ENCODE results near the gene ZNF311.

The ZNF311 gene

GRCh38 chr6:29005183-29005885 lies at the start of gene ZNF311:
TSS of gene ZNF311 (minus strand) at chr6:29005315. CDS start at chr6:29003954, 1,361 bp downstream.
- H3K4me3 ChIP-seq (ENCODE audit: low read length): peak within 1 kb of the TSS; percentile 61
- DNase-seq (ENCODE audit: low read depth): peak; percentile 77

DNA sequence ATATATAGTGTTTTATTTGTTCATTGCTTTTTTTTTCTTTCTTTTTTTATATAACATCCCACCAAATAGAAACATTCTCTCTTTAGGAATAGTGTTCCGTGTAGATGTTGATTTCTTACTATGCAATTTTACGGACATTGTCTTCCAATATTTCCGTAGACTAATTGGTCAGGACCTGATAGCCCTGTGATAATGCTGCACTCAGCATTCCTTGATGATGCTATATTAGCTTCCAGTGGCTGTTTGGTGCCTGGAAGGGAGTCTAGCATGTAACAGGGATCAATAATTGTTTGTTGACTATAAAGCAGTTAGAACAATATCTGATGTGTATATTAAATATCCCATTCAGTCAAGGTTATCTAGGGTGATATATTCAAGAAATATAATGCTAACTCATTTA lies 46.6 kb upstream of the ZNF311 start:
- no peak overlapping the region for H3K4me3 ChIP-seq (ENCODE audit: low read length)
- DNase-seq (ENCODE audit: low read depth): no peak
- TF ChIP-seq CTCF (IDR thresholded peaks at IDR 0.05; ENCODE audit: insufficient read depth, low read depth, low read length, missing control alignments): no peak

More at GRCh38 chr6:29005183-29005885, at the start of gene ZNF311:
- no peak for TF ChIP-seq CTCF (IDR thresholded peaks at IDR 0.05; ENCODE audit: insufficient read depth, low read depth, low read length, missing control alignments)

DNA sequence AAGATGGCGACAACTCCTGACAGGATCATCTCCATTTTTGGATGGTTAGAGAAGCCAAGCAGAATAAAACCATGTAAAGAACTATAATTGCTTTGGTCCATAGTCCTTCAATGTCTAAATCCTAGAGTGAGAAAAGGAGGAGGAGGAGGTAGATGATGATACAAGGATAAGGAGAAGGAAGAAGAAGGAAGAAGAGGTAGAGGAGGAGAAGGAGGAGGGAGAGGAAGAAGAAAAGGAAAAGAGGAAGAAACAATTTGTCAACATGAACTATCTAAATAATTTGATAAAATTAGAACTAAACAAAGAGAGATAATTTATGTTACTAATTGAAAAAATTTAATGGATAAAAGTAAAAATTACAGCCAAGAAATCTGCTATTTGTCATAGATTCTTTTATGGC lies 40.0 kb upstream of the ZNF311 start, which contains the start of gene OR2W1:
OR2W1 (minus strand) TSS at position 101 of the 400 bp plus-strand sequence; CDS start at position 101, 0 bp downstream.
- TF ChIP-seq CTCF (IDR thresholded peaks at IDR 0.05; ENCODE audit: insufficient read depth, low read depth, low read length, missing control alignments): no peak
- DNase-seq (ENCODE audit: low read depth): no peak

DNA sequence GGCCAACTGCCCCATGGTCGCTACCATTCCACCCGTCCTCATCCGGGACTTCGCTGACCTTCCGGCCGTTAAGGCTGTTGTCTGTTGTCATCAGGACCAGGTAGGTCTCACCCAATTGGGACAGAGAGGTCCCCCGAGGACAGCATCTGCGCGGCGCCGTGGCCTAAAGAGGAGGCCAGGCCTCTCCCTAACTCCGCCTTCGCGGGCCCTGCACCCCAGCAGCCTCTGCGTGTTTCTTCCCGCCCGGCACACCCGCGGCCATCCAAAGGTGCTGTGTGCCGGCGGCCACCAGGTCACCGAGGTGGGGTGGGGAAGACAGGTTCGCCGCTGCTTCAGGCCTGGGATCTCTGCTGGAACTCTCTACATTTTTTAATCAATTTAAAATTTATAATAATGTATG lies 30.8 kb upstream of the ZNF311 start:
- DNase-seq (ENCODE audit: low read depth): no peak
- TF ChIP-seq CTCF (IDR thresholded peaks at IDR 0.05; ENCODE audit: insufficient read depth, low read depth, low read length, missing control alignments): no peak
- no peak overlapping the region for H3K4me3 ChIP-seq (ENCODE audit: low read length)

More for the DNA sequence above, 40.0 kb upstream of the ZNF311 start, which contains the start of gene OR2W1:
- H3K4me3 ChIP-seq (ENCODE audit: low read length): no peak within 1 kb of the TSS

DNA sequence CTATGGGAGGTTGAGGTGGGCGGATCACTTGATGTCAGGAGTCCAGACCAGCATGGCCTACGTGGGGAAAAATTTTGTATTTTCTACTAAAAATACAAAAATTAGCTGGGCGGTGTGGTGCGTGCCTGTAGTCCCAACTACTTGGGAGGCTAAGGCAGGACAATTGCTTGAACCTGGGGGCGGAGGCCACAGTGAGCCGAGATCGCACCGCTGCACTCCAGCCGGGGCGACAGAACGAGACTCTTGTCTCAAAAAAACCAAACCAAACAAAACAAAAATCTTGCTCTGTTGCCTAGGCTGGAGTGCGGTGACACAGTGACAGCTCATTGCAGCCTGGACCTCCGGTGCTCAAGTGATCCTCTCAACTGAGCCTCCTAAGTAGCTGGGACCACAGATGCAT lies 23.7 kb upstream of the ZNF311 start:
- DNase-seq (ENCODE audit: low read depth): no peak
- TF ChIP-seq CTCF (IDR thresholded peaks at IDR 0.05; ENCODE audit: insufficient read depth, low read depth, low read length, missing control alignments): no peak
- H3K4me3 ChIP-seq (ENCODE audit: low read length): no peak overlapping the region

DNA sequence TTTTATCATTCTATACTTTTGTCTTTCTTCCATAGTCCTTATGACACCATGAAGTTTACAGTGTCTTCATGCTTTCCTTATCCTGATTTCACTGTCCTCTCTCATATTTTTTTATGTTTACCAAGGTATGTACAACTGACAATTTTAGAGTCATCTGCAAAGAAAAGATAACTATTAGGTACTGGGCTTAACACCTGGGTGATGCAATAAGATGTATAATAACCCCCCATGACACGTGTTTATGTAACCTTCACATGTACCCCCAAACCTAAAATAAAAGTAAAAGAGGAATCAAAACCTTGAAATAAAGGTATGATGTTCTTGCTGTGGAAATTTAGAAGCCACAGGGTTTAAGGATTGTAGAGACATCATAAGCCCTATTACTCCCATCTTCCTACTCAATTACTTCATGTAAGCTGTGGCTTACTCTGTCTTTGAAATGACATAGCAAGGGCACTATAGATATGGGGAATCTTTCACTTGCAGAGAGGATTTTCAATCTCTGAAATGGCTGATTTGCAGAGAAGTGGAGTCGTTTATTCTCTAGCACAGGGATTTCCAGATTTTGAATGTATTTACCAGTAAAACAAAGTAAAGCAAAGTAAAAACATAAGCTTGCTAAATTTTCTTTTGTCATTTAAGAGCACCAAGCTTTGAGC lies 20.9 kb upstream of the ZNF311 start:
- no peak for DNase-seq (ENCODE audit: low read depth)

More for the DNA sequence above, 20.9 kb upstream of the ZNF311 start:
- H3K4me3 ChIP-seq (ENCODE audit: low read length): no peak overlapping the region
- TF ChIP-seq CTCF (IDR thresholded peaks at IDR 0.05; ENCODE audit: insufficient read depth, low read depth, low read length, missing control alignments): no peak
